HEK293T (cell line): ENCODE results near the gene ITLN2.

Source experiments
- BHLHE40 ChIP-seq: fragments of 450-650 bp; IDR thresholded peaks from 2 replicates; pipeline ENCODE4 v1.6.1; 2016; ENCODE audit warnings: mild to moderate bottlenecking, moderate library complexity, borderline replicate concordance
- FOXM1 ChIP-seq: fragments of 450-650 bp; IDR thresholded peaks from 2 replicates; pipeline ENCODE4 v1.6.1; 2017; ENCODE audit warnings: mild to moderate bottlenecking, borderline replicate concordance
- HDGF ChIP-seq: fragments of 450-650 bp; IDR thresholded peaks from 2 replicates; pipeline ENCODE4 v1.6.1; 2017; ENCODE audit warnings: antibody characterized with exemption, borderline replicate concordance

- no peak for TF ChIP-seq FOXM1
- TF ChIP-seq HDGF = no peak
- TF ChIP-seq BHLHE40 = no peak
Measured at GRCh38 chr1:160996178-160996577, 41.6 kb upstream of the ITLN2 start.
